Kidney epithelial cell (primary cell): ENCODE data around the gene CCM2. TPM values are rescaled to one million over a fixed set of nuclear protein-coding genes. Genes with fewer than 3 reads are reported as not detected.

Experiments
- DNase-seq: peaks from one replicate; pipeline ENCODE4 v3.0.0-alpha.2; 2010; ENCODE audit warnings: low read depth
- H3K27me3 ChIP-seq: 2 replicates; pipeline ENCODE4 v1.6.0; 2011; ENCODE audit warnings: low read length; ENCODE audit not compliant: control insufficient read depth, insufficient read depth
- H3K36me3 ChIP-seq: 2 replicates; pipeline ENCODE4 v1.5.1; 2011; ENCODE audit warnings: low read length; ENCODE audit not compliant: control insufficient read depth, insufficient read depth
- H3K4me3 ChIP-seq: 2 replicates; pipeline ENCODE4 v1.5.1; 2011; ENCODE audit warnings: low read depth, mild to moderate bottlenecking, control low read depth, low read length
- CTCF ChIP-seq: IDR thresholded peaks from 2 replicates; pipeline ENCODE4 v1.5.1; 2011; ENCODE audit warnings: mild to moderate bottlenecking, moderate library complexity, low read length, control low read depth, inconsistent platforms; ENCODE audit not compliant: insufficient read depth, poor library complexity, severe bottlenecking
- total RNA-seq: library from RNA; depleted of rRNA; stranded (reverse); fragments of >200 nt; gene quantifications from 2 replicates; pipeline ENCODE4 v1.2.3, GENCODE V29; 2015

CCM2 gene
- total RNA-seq, 1 donor from 2014 or later: 60.2 TPM

- Histone ChIP-seq H3K4me3 (peak overlapping the region; percentile 63), H3K36me3 (no peaks in the 10 kb centered on the region), H3K27me3 (peaks cover 2% of the 10 kb centered on the region)
- no peak for DNase-seq
- no peak for TF ChIP-seq CTCF
Measured at GRCh38 chr7:45087301-45088145, 87.5 kb downstream of the CCM2 start.

- TF ChIP-seq CTCF: no peak
- peaks cover 2% of the 10 kb centered on the region for H3K27me3 ChIP-seq
- no peaks in the 10 kb centered on the region for H3K36me3 ChIP-seq
- H3K4me3 ChIP-seq: peak overlapping the region; percentile 63
- no peak for DNase-seq
Measured at GRCh38 chr7:45088146-45088701, 88.2 kb downstream of the CCM2 start.

- Histone ChIP-seq H3K27me3 (peaks cover 2% of the 10 kb centered on the region), H3K36me3 (no peaks in the 10 kb centered on the region), H3K4me3 (peak within 1 kb of the TSS; percentile 63)
- TF ChIP-seq CTCF: no peak
- no peak for DNase-seq
Measured at GRCh38 chr7:45088821-45089340, 88.9 kb downstream of the CCM2 start, which contains the start of gene NACAD. NACAD (minus strand) TSS chr7:45088969; CDS start chr7:45088894, 75 bp downstream.

GRCh38 chr7:45089341-45089891 is 89.4 kb downstream of the CCM2 start:
- DNase-seq: no peak
- TF ChIP-seq CTCF: no peak
- Histone ChIP-seq H3K4me3 (peak overlapping the region; percentile 63), H3K27me3 (peaks cover 2% of the 10 kb centered on the region), H3K36me3 (no peaks in the 10 kb centered on the region)

- H3K27me3 ChIP-seq: peaks cover 2% of the 10 kb centered on the region
- H3K36me3 ChIP-seq: no peaks in the 10 kb centered on the region
- no peak for DNase-seq
- no peak for TF ChIP-seq CTCF
- no peak overlapping the region for H3K4me3 ChIP-seq
Measured at GRCh38 chr7:45092100-45092930, 92.3 kb downstream of the CCM2 start.
